ENCODE data around the gene PROSER2. TPM values are rescaled to one million over a fixed set of nuclear protein-coding genes. Genes with fewer than 3 reads are reported as not detected.

PROSER2 gene
- polyA plus RNA-seq, 1 donor (not counting 4 experiments of a cell fraction or from before 2014, with no cell fraction given), result 10.2 TPM

DNA sequence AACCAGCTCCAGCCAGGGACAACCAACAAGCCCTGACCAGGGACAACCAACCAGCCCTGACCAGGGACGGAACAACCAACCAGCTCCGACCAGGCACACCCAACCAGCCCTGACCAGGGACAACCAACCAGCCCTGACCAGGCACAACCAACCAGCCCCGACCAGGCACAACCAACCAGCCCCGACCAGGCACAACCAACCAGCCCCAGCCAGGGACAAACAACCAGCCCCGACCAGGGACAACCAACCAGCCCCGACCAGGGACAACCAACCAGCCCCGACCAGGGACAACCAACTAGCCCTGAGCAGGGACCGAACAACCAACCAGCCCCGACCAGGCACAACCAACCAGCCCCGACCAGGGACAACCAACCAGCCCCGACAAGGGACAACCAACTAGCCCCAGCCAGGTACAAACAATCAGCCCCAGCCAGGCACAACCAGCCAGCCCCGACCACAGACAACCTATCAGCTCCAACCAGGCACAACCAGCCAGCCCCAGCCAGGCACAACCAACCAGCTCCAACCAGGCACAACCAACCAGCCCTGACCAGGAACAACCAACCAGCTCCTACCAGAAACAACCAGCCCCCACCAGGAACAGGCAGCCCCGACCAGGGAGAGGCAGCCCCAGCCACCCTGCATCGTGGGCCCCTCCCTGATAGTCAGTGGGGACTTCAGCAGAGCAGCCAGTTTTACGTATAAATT lies 56.4 kb downstream of the PROSER2 start:
- Histone ChIP-seq H3K9me1 (ENCODE audit: control insufficient read depth, extremely low read depth, insufficient read depth, low read length) (no peaks in the 10 kb centered on the region), H3K9me3 (ENCODE audit: control insufficient read depth, low read depth, low read length) (no peaks in the 10 kb centered on the region), H3K27ac (ENCODE audit: control insufficient read depth, insufficient read depth, low read length) (peak overlapping the region; percentile 89), H3K4me2 (ENCODE audit: control insufficient read depth, extremely low read depth, insufficient read depth, low read depth, low read length) (no peak overlapping the region), H4K20me1 (ENCODE audit: control insufficient read depth, extremely low read depth, insufficient read depth, low read length) (no peaks in the 10 kb centered on the region), H3K4me1 (ENCODE audit: control insufficient read depth, extremely low read depth, insufficient read depth, low read length) (peaks cover 67% of the 10 kb centered on the region), H3K9ac (ENCODE audit: control insufficient read depth, extremely low read depth, insufficient read depth, low read length) (peak overlapping the region; percentile 65), H3K36me3 (ENCODE audit: control insufficient read depth in 2 of 2, extremely low read depth in 1 of 2, insufficient read depth in 2 of 2, low read length in 2 of 2) (no peaks in the 10 kb centered on the region), H2AFZ (ENCODE audit: control insufficient read depth, low read length) (peak overlapping the region; percentile 70), H3K27me3 (ENCODE audit: control insufficient read depth, extremely low read depth, insufficient read depth, low read length) (no peaks in the 10 kb centered on the region), H3K79me2 (ENCODE audit: control insufficient read depth, insufficient read depth, low read length) (no peaks in the 10 kb centered on the region), H3K4me3 (ENCODE audit: control insufficient read depth in 2 of 3, extremely low read depth in 1 of 3, insufficient read depth in 2 of 3, low read depth in 1 of 3, low read length in 3 of 3) (no peak overlapping the region)
- DNase-seq (ENCODE audit: low read depth, low spot score) (no peak), FAIRE-seq (no peak)
- TF ChIP-seq CTCF (optimal IDR thresholded peaks at IDR 0.05 in 1 of 3, IDR thresholded peaks at IDR 0.05 in 1 of 3, conservative IDR thresholded peaks at IDR 0.05 in 1 of 3; ENCODE audit: extremely low read depth in 1 of 3, insufficient read depth in 2 of 3, low read length in 3 of 3) (no peak), EZH2 (IDR thresholded peaks at IDR 0.05; ENCODE audit: low read length) (no peak)
- dilution Hi-C loops (cut with MboI; ENCODE audit: extremely low pct_ligation_motif_present, low sequenced_read_pairs), result no loop called here

- no peaks in the 10 kb centered on the region for H3K79me2 ChIP-seq (ENCODE audit: control insufficient read depth, insufficient read depth, low read length)
- no peaks in the 10 kb centered on the region for H3K27me3 ChIP-seq (ENCODE audit: control insufficient read depth, extremely low read depth, insufficient read depth, low read length)
- dilution Hi-C loops (cut with MboI; ENCODE audit: extremely low pct_ligation_motif_present, low sequenced_read_pairs), result no loop called here
- H3K9me3 ChIP-seq (ENCODE audit: control insufficient read depth, low read depth, low read length), result no peaks in the 10 kb centered on the region
- H2AFZ ChIP-seq (ENCODE audit: control insufficient read depth, low read length), result peak overlapping the region; percentile 70
- no peaks in the 10 kb centered on the region for H3K9me1 ChIP-seq (ENCODE audit: control insufficient read depth, extremely low read depth, insufficient read depth, low read length)
- no peaks in the 10 kb centered on the region for H3K36me3 ChIP-seq (ENCODE audit: control insufficient read depth in 2 of 2, extremely low read depth in 1 of 2, insufficient read depth in 2 of 2, low read length in 2 of 2)
- H3K4me3 ChIP-seq (ENCODE audit: control insufficient read depth in 2 of 3, extremely low read depth in 1 of 3, insufficient read depth in 2 of 3, low read depth in 1 of 3, low read length in 3 of 3), result no peak overlapping the region
- peak overlapping the region; percentile 19 for H3K4me2 ChIP-seq (ENCODE audit: control insufficient read depth, extremely low read depth, insufficient read depth, low read depth, low read length)
- FAIRE-seq, result peak; percentile 26
- H3K27ac ChIP-seq (ENCODE audit: control insufficient read depth, insufficient read depth, low read length), result peak overlapping the region; percentile 89
- H3K9ac ChIP-seq (ENCODE audit: control insufficient read depth, extremely low read depth, insufficient read depth, low read length), result peak overlapping the region; percentile 65
- no peak for DNase-seq (ENCODE audit: low read depth, low spot score)
- no peaks in the 10 kb centered on the region for H4K20me1 ChIP-seq (ENCODE audit: control insufficient read depth, extremely low read depth, insufficient read depth, low read length)
- peaks cover 65% of the 10 kb centered on the region for H3K4me1 ChIP-seq (ENCODE audit: control insufficient read depth, extremely low read depth, insufficient read depth, low read length)
- peak in 2 of 3 experiments; percentile 20 to 52 for TF ChIP-seq CTCF (optimal IDR thresholded peaks at IDR 0.05 in 1 of 3, IDR thresholded peaks at IDR 0.05 in 1 of 3, conservative IDR thresholded peaks at IDR 0.05 in 1 of 3; ENCODE audit: extremely low read depth in 1 of 3, insufficient read depth in 2 of 3, low read length in 3 of 3)
- TF ChIP-seq EZH2 (IDR thresholded peaks at IDR 0.05; ENCODE audit: low read length), result no peak
Observed at GRCh38 chr10:11880151-11881029, 57.2 kb downstream of the PROSER2 start.
